K562 (cell line): ENCODE data around the gene SLC1A5. TPM values are rescaled to one million over a fixed set of nuclear protein-coding genes. Genes with fewer than 3 reads are reported as not detected.

Source experiments
- BCL6 ChIP-seq: fragments of 250-450 bp; sonication (Bioruptor Pico); IDR thresholded peaks from 2 replicates; pipeline ENCODE4 v1.4.0; 2020
- DACH1 ChIP-seq: fragments of 450-650 bp; IDR thresholded peaks from 2 replicates; pipeline ENCODE4 v1.6.1; 2018; ENCODE audit not compliant: partially characterized antibody
- EGR1 ChIP-seq: fragments of 450-650 bp; conservative IDR thresholded peaks from 2 replicates; pipeline ENCODE4 v1.6.1; 2017; ENCODE audit warnings: mild to moderate bottlenecking
- JUN ChIP-seq, 2 experiments: sonication (generic) in 1 of 2; formaldehyde crosslinking in 1 of 2; IDR thresholded peaks; 2 replicates each; pipeline versions ENCODE4 v1.6.1 to v1.8.0; 2012 to 2022; ENCODE audit warnings: borderline replicate concordance in 2 of 2, mild to moderate bottlenecking in 2 of 2, improper control_type of control experiment in 1 of 2, low read depth in 1 of 2, low read length in 1 of 2, missing genetic modification reagents in 1 of 2
- KAT2B ChIP-seq: IDR thresholded peaks from one replicate; pipeline ENCODE4 v1.6.1; 2012; ENCODE audit warnings: low read depth, mild to moderate bottlenecking, control low read depth, inconsistent platforms, low read length, moderate library complexity
- NFIC ChIP-seq: fragments of 450-650 bp; IDR thresholded peaks from 2 replicates; pipeline ENCODE4 v1.6.1; 2017; ENCODE audit warnings: mild to moderate bottlenecking, inconsistent platforms
- POLR2A ChIP-seq: fragments of 450-650 bp; conservative IDR thresholded peaks from 2 replicates; pipeline ENCODE4 v1.6.1; 2016
- RAD51 ChIP-seq: fragments of 450-650 bp; IDR thresholded peaks from 2 replicates; pipeline ENCODE4 v1.7.1; 2016; ENCODE audit warnings: low read depth, mild to moderate bottlenecking, borderline replicate concordance
- RBM15 ChIP-seq: fragments of 200-400 bp; formaldehyde crosslinking; IDR thresholded peaks from 2 replicates; pipeline ENCODE4 v1.6.1; 2018; ENCODE audit warnings: mild to moderate bottlenecking, low read length, moderate library complexity; ENCODE audit not compliant: insufficient read depth
- RBM39 ChIP-seq: fragments of 200-400 bp; formaldehyde crosslinking; optimal IDR thresholded peaks from 2 replicates; pipeline ENCODE3; 2018; ENCODE audit warnings: low read depth, low read length
- RFX1 ChIP-seq: fragments of 450-650 bp; IDR thresholded peaks from 2 replicates; pipeline ENCODE4 v1.6.1; 2016; ENCODE audit warnings: mild to moderate bottlenecking, moderate library complexity
- SETDB1 ChIP-seq: IDR thresholded peaks from one replicate; pipeline ENCODE4 v1.6.1; 2012; ENCODE audit warnings: low read length, control low read depth, inconsistent platforms
- SMARCA4 ChIP-seq: fragments of 450-650 bp; IDR thresholded peaks from 2 replicates; pipeline ENCODE4 v1.6.1; 2016
- SPI1 ChIP-seq: IDR thresholded peaks from 2 replicates; pipeline ENCODE4 v1.6.1; 2011; ENCODE audit warnings: low read depth, low read length, control low read depth, borderline replicate concordance
- U2AF1 ChIP-seq: fragments of 200-400 bp; formaldehyde crosslinking; optimal IDR thresholded peaks from 2 replicates; pipeline ENCODE3; 2017; ENCODE audit warnings: mild to moderate bottlenecking, low read depth, low read length, moderate library complexity
- ZC3H8 ChIP-seq: fragments of 450-650 bp; IDR thresholded peaks from 2 replicates; pipeline ENCODE4 v1.6.1; 2017
- ZFPM2 ChIP-seq: fragments of 250-450 bp; sonication (Bioruptor Pico); IDR thresholded peaks from 2 replicates; pipeline ENCODE4 v1.5.1; 2022; ENCODE audit warnings: mild to moderate bottlenecking
- ZNF121 ChIP-seq: sonication (generic); formaldehyde crosslinking; conservative IDR thresholded peaks from 2 replicates; pipeline ENCODE4 v1.8.0; 2022; ENCODE audit warnings: missing genetic modification reagents
- ZNF79 ChIP-seq: fragments of 250-450 bp; sonication (Bioruptor Pico); IDR thresholded peaks from 2 replicates; pipeline ENCODE4 v1.4.0; 2020; ENCODE audit warnings: low read depth, mild to moderate bottlenecking, moderate library complexity
- polyA plus RNA-seq, 8 experiments: library from polyadenylated mRNA; depleted of rRNA in 4 of 8; stranded (reverse) in 5 of 8; unstranded in 3 of 8; fragments of >200 nt; fragmentation: Nextera tagmentation in 2 of 8; fragmentation: Illumina TruSeq in 1 of 8; extraction: Ambion mirVana in 2 of 8; extraction: Trizol in 1 of 8; gene quantifications; 2 replicates each; pipeline versions ENCODE4 v1.2.1 to v1.2.3, GENCODE V29; 2011 to 2014; ENCODE audit warnings: inconsistent platforms in 1 of 8, missing spikeins in 1 of 8
- total RNA-seq, 7 experiments: library from RNA; depleted of rRNA in 6 of 7; stranded (reverse); fragments of >200 nt in 6 of 7; fragmentation: Illumina TruSeq in 2 of 7; extraction: Trizol in 2 of 7; gene quantifications; 2 replicates each; pipeline versions ENCODE4 v1.2.1 to v1.2.3, GENCODE V29; 2011 to 2021; ENCODE audit warnings: low replicate concordance in 1 of 7
- TF ChIP-seq, protein P1 (sequence below): fragments of 450-650 bp; IDR thresholded peaks from 2 replicates; pipeline ENCODE4 v1.6.1; 2016; ENCODE audit warnings: mild to moderate bottlenecking, moderate library complexity

SLC1A5 gene
- total and polyA plus RNA-seq, 9 of the 15 experiments (the other 6 are each of a cell fraction or from before 2014, with no cell fraction given) = 31.2 to 417 (median 134) TPM

GRCh38 chr19:46791944-46792343 lies 3.5 kb upstream of the SLC1A5 start (continued):
- TF ChIP-seq NFIC = no peak
- no peak for TF ChIP-seq RBM39
- no peak for TF ChIP-seq EGR1
- TF ChIP-seq POLR2A = no peak
- TF ChIP-seq, protein P1, sequence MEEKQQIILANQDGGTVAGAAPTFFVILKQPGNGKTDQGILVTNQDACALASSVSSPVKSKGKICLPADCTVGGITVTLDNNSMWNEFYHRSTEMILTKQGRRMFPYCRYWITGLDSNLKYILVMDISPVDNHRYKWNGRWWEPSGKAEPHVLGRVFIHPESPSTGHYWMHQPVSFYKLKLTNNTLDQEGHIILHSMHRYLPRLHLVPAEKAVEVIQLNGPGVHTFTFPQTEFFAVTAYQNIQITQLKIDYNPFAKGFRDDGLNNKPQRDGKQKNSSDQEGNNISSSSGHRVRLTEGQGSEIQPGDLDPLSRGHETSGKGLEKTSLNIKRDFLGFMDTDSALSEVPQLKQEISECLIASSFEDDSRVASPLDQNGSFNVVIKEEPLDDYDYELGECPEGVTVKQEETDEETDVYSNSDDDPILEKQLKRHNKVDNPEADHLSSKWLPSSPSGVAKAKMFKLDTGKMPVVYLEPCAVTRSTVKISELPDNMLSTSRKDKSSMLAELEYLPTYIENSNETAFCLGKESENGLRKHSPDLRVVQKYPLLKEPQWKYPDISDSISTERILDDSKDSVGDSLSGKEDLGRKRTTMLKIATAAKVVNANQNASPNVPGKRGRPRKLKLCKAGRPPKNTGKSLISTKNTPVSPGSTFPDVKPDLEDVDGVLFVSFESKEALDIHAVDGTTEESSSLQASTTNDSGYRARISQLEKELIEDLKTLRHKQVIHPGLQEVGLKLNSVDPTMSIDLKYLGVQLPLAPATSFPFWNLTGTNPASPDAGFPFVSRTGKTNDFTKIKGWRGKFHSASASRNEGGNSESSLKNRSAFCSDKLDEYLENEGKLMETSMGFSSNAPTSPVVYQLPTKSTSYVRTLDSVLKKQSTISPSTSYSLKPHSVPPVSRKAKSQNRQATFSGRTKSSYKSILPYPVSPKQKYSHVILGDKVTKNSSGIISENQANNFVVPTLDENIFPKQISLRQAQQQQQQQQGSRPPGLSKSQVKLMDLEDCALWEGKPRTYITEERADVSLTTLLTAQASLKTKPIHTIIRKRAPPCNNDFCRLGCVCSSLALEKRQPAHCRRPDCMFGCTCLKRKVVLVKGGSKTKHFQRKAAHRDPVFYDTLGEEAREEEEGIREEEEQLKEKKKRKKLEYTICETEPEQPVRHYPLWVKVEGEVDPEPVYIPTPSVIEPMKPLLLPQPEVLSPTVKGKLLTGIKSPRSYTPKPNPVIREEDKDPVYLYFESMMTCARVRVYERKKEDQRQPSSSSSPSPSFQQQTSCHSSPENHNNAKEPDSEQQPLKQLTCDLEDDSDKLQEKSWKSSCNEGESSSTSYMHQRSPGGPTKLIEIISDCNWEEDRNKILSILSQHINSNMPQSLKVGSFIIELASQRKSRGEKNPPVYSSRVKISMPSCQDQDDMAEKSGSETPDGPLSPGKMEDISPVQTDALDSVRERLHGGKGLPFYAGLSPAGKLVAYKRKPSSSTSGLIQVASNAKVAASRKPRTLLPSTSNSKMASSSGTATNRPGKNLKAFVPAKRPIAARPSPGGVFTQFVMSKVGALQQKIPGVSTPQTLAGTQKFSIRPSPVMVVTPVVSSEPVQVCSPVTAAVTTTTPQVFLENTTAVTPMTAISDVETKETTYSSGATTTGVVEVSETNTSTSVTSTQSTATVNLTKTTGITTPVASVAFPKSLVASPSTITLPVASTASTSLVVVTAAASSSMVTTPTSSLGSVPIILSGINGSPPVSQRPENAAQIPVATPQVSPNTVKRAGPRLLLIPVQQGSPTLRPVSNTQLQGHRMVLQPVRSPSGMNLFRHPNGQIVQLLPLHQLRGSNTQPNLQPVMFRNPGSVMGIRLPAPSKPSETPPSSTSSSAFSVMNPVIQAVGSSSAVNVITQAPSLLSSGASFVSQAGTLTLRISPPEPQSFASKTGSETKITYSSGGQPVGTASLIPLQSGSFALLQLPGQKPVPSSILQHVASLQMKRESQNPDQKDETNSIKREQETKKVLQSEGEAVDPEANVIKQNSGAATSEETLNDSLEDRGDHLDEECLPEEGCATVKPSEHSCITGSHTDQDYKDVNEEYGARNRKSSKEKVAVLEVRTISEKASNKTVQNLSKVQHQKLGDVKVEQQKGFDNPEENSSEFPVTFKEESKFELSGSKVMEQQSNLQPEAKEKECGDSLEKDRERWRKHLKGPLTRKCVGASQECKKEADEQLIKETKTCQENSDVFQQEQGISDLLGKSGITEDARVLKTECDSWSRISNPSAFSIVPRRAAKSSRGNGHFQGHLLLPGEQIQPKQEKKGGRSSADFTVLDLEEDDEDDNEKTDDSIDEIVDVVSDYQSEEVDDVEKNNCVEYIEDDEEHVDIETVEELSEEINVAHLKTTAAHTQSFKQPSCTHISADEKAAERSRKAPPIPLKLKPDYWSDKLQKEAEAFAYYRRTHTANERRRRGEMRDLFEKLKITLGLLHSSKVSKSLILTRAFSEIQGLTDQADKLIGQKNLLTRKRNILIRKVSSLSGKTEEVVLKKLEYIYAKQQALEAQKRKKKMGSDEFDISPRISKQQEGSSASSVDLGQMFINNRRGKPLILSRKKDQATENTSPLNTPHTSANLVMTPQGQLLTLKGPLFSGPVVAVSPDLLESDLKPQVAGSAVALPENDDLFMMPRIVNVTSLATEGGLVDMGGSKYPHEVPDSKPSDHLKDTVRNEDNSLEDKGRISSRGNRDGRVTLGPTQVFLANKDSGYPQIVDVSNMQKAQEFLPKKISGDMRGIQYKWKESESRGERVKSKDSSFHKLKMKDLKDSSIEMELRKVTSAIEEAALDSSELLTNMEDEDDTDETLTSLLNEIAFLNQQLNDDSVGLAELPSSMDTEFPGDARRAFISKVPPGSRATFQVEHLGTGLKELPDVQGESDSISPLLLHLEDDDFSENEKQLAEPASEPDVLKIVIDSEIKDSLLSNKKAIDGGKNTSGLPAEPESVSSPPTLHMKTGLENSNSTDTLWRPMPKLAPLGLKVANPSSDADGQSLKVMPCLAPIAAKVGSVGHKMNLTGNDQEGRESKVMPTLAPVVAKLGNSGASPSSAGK = no peak
- peak; percentile 62; the same call in 1 of the 2 replicates for TF ChIP-seq ZNF121 (CRISPR knock-in tag)
- no peak for TF ChIP-seq U2AF1
- TF ChIP-seq ZC3H8 = no peak
- peak; percentile 65; the same call in 1 of the 2 replicates for TF ChIP-seq SPI1
- no peak for TF ChIP-seq RFX1
- TF ChIP-seq ZNF79 = no peak
- no peak for TF ChIP-seq KAT2B
- TF ChIP-seq SMARCA4 = no peak
- no peak for TF ChIP-seq JUN (IDR thresholded peaks at IDR 0.05; ENCODE audit: borderline replicate concordance, low read depth, low read length)
- TF ChIP-seq JUN (CRISPR knock-in tag; IDR thresholded peaks at IDR 0.05; ENCODE audit: borderline replicate concordance) = no peak
- TF ChIP-seq BCL6 (CRISPR knock-in tag) = no peak
- TF ChIP-seq ZFPM2 (CRISPR knock-in tag) = no peak
- TF ChIP-seq RBM15 = no peak
- no peak for TF ChIP-seq SETDB1
- peak; percentile 7 for TF ChIP-seq DACH1
- no peak for TF ChIP-seq RAD51
